Measurements from ENCODE around the gene SYT2.

DNA sequence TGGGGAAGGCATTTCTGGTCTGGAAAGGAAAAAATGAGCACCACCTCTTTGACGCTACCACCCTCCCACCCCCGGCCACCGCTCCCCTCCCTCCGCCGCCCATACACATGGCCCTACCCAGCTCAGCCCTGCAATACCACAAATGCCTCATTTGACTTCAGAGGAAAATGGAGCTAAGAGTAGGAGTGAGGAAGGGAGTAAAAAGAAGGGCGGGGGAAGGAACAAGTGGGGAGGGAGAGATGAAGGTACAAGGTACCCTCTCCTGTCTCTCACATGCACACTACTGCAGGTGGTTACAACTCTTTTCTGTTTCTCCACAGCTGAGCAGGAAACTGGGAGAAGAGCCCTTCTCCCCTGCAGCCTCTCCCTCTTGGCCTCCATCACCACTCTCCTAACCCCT, 7.1 kb downstream of the SYT2 start:
- TF ChIP-seq EZH2 (IDR thresholded peaks at IDR 0.05; ENCODE audit: low read length, unreplicated experiment) (no peak), EZH2phosphoT487 (IDR thresholded peaks at IDR 0.05; ENCODE audit: borderline replicate concordance, low read length) (no peak)

Data from PC-3 (cell line).